GM12874 (cell line): ENCODE data around the gene USF1.

Experiments used
- CTCF ChIP-seq: IDR thresholded peaks from 2 replicates; pipeline ENCODE4 v1.5.1; 2011; ENCODE audit warnings: low read depth, mild to moderate bottlenecking, control low read depth, low read length, moderate library complexity; ENCODE audit not compliant: insufficient read depth

The USF1 gene

GRCh38 chr1:161039546-161039945 lies 6.2 kb downstream of the USF1 start:
- TF ChIP-seq CTCF = no peak

GRCh38 chr1:161039154-161039545 lies 6.6 kb downstream of the USF1 start:
- TF ChIP-seq CTCF = no peak

GRCh38 chr1:161038523-161039153 lies 7.1 kb downstream of the USF1 start, which contains the start of gene TSTD1:
TSTD1 (minus strand) TSS chr1:161038964; CDS start chr1:161038889, 75 bp downstream.
- 0 out of 2 replicates have a peak, but pooled peaks have one; percentile 7 for TF ChIP-seq CTCF

- no peak for TF ChIP-seq CTCF
Observed at GRCh38 chr1:161037661-161038522, 7.9 kb downstream of the USF1 start.

- no peak for TF ChIP-seq CTCF
Observed at GRCh38 chr1:161033751-161034150, 12.0 kb downstream of the USF1 start.

- TF ChIP-seq CTCF = no peak
Observed at GRCh38 chr1:161032409-161032808, 13.4 kb downstream of the USF1 start.

- TF ChIP-seq CTCF = no peak
Observed at GRCh38 chr1:161031874-161032273, 13.9 kb downstream of the USF1 start.
